OCI-LY3 (cell line): ENCODE results near the gene ERBB3.

Experiments
- H2AFZ ChIP-seq: fragments of 200-600, 300-600 bp; shearing (Covaris generic); 2 replicates; pipeline ENCODE4 v1.6.0; 2014; ENCODE audit warnings: antibody characterized with exemption, low read depth, low read length
- H3K27ac ChIP-seq: fragments of 200-600, 300-600 bp; sonication (generic); 2 replicates; pipeline ENCODE4 v1.5.1; 2014; ENCODE audit warnings: mild to moderate bottlenecking, low read length, moderate library complexity, mixed read lengths
- H3K27me3 ChIP-seq: fragments of 200-600, 300-600 bp; sonication (generic); 2 replicates; pipeline ENCODE4 v1.6.1; 2014; ENCODE audit warnings: low read depth, low read length, mixed read lengths
- H3K36me3 ChIP-seq: fragments of 200-600, 300-600 bp; sonication (generic); replicated peaks from 2 replicates; pipeline ENCODE3; 2014; ENCODE audit warnings: low read depth, low read length, mixed read lengths
- H3K4me1 ChIP-seq: fragments of 300-600, 200-600 bp; sonication (generic); 2 replicates; pipeline ENCODE4 v1.6.1; 2014; ENCODE audit warnings: low read length, mixed read lengths
- H3K4me2 ChIP-seq: fragments of 200-600, 300-600 bp; sonication (generic); 2 replicates; pipeline ENCODE4 v1.6.1; 2014; ENCODE audit warnings: low read length, mixed read lengths
- H3K4me3 ChIP-seq: fragments of 300-600, 200-600 bp; sonication (generic); 2 replicates; pipeline ENCODE4 v1.5.1; 2014; ENCODE audit warnings: antibody characterized with exemption, mild to moderate bottlenecking, low read length, moderate library complexity
- H3K79me2 ChIP-seq: fragments of 300-600, 200-600 bp; shearing (Covaris generic); 2 replicates; pipeline ENCODE4 v1.6.1; 2014; ENCODE audit warnings: mild to moderate bottlenecking, low read length, mixed read lengths
- H3K9ac ChIP-seq: fragments of 300-600, 200-600 bp; shearing (Covaris generic); 2 replicates; pipeline ENCODE4 v1.6.0; 2014; ENCODE audit warnings: mild to moderate bottlenecking, low read length, moderate library complexity
- H3K9me3 ChIP-seq: fragments of 200-600, 300-600 bp; shearing (Covaris generic); 2 replicates; pipeline ENCODE4 v1.6.1; 2014; ENCODE audit warnings: low read length, mixed read lengths; ENCODE audit not compliant: insufficient read depth
- H4K20me1 ChIP-seq: fragments of 200-600, 300-600 bp; sonication (generic); 2 replicates; pipeline ENCODE4 v1.6.1; 2016; ENCODE audit warnings: low read length, mixed read lengths; ENCODE audit not compliant: insufficient read depth
- CTCF ChIP-seq: fragments of 200-600, 300-600 bp; sonication (generic); IDR thresholded peaks from 2 replicates; pipeline ENCODE4 v1.5.1; 2014; ENCODE audit warnings: antibody characterized with exemption, low read length, low read depth
- EZH2phosphoT487 ChIP-seq: fragments of 200-600 bp; shearing (Covaris generic); IDR thresholded peaks from 2 replicates; pipeline ENCODE4 v1.6.1; 2018; ENCODE audit warnings: antibody characterized with exemption, mixed run types, low read depth

ERBB3 gene

DNA sequence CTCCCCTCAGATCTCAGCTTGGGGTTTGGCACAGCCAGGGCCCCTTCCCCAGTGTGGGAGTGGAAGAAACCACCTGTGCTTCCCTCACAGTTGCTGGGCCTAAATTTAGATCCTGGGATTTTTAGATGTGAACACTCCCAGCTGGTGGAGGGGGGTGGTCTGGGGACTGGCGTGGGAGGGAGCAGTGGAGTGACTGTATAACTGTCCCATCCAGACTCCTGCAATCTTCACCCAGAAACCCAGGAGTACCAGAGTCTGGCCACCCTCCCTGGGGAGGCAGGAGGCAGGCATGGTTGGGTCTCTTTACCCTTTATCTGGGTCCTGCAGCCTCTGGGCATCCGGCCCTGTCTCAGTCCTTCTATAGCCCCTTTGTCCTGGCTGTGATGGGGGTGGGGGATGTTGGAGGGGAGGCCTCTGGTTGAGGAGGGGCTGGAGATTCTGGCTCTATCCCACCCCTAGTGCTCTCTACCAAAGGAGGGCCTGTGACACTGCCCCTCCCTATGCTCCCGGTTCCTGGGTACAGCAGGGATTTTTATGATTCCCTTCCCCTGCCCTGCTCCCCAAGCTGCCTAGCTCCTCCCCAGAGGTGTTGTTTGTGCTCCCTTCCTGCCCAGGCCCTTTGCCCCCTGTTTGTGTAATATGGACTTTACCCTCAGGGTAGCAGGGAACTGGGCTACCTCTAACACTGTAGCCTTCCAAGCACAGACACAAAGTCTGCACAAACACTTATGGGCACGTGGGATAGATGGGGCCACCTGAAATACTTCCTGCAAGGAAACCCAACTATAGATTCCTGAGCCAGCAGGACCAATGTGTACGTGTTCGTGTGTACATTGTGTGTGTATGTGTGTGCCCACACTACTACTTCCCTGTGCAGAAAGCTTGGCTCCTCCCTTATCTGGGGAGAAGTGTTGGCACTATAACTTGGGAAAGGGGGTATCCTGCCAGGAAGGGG lies 1.7 kb downstream of the ERBB3 start:
- Histone ChIP-seq H3K36me3 (no peaks in the 10 kb centered on the region), H2AFZ (no peak overlapping the region), H3K27me3 (peaks cover 33% of the 10 kb centered on the region), H4K20me1 (no peaks in the 10 kb centered on the region), H3K4me2 (no peak overlapping the region), H3K79me2 (no peaks in the 10 kb centered on the region), H3K27ac (no peak overlapping the region), H3K4me1 (no peaks in the 10 kb centered on the region), H3K9me3 (no peaks in the 10 kb centered on the region), H3K4me3 (no peak overlapping the region), H3K9ac (no peak overlapping the region)
- TF ChIP-seq CTCF, result no peak
- no peak for TF ChIP-seq EZH2phosphoT487

DNA sequence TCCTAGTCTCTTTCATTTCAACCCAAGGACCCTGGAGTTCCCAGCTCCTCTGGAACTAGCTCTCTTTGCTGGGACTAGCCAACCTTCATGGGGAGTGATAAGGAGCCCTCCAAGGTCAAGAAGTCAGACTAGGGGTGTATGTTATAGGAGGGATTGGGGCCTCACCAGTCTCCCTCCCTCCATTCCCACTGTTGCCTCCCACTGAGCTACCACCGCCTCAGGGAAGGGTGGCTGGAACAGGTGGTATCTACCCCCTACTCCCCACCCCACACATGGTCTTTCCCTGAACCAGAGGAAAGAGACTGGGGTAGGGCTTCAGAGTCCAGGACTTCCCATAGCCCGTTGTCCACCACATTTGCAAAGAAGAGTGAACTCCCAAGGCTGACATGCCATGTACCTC lies 2.4 kb downstream of the ERBB3 start:
- Histone ChIP-seq H3K27ac (no peak overlapping the region), H3K79me2 (no peaks in the 10 kb centered on the region), H3K4me3 (no peak overlapping the region), H3K4me2 (no peak overlapping the region), H3K9ac (no peak overlapping the region), H4K20me1 (no peaks in the 10 kb centered on the region), H2AFZ (no peak overlapping the region), H3K27me3 (peaks cover 33% of the 10 kb centered on the region), H3K36me3 (no peaks in the 10 kb centered on the region), H3K9me3 (no peaks in the 10 kb centered on the region), H3K4me1 (no peaks in the 10 kb centered on the region)
- TF ChIP-seq CTCF, result no peak
- TF ChIP-seq EZH2phosphoT487, result no peak

- Histone ChIP-seq H3K4me3 (no peak overlapping the region), H3K36me3 (no peaks in the 10 kb centered on the region), H3K27me3 (peaks cover 33% of the 10 kb centered on the region), H2AFZ (no peak overlapping the region), H4K20me1 (no peaks in the 10 kb centered on the region), H3K4me1 (no peaks in the 10 kb centered on the region), H3K9ac (no peak overlapping the region), H3K9me3 (no peaks in the 10 kb centered on the region), H3K4me2 (no peak overlapping the region), H3K27ac (no peak overlapping the region), H3K79me2 (no peaks in the 10 kb centered on the region)
- TF ChIP-seq EZH2phosphoT487, result no peak
- no peak for TF ChIP-seq CTCF
Observed at GRCh38 chr12:56082967-56083366, 3.0 kb downstream of the ERBB3 start.

GRCh38 chr12:56084958-56085543 lies 5.1 kb downstream of the ERBB3 start:
- H3K9me3 ChIP-seq, result no peaks in the 10 kb centered on the region
- no peak overlapping the region for H3K27ac ChIP-seq
- peak; percentile 43 for TF ChIP-seq CTCF
- TF ChIP-seq EZH2phosphoT487, result no peak
- no peak overlapping the region for H2AFZ ChIP-seq
- no peaks in the 10 kb centered on the region for H3K4me1 ChIP-seq
- no peak overlapping the region for H3K4me2 ChIP-seq
- peaks cover 33% of the 10 kb centered on the region for H3K27me3 ChIP-seq
- H3K36me3 ChIP-seq, result no peaks in the 10 kb centered on the region
- no peak overlapping the region for H3K4me3 ChIP-seq
- H3K9ac ChIP-seq, result no peak overlapping the region
- no peaks in the 10 kb centered on the region for H4K20me1 ChIP-seq
- H3K79me2 ChIP-seq, result no peaks in the 10 kb centered on the region
